H9 (cell line): Measurements from ENCODE around the gene RAB5IF. TPM values are rescaled to one million over a fixed set of nuclear protein-coding genes. Genes with fewer than 3 reads are reported as not detected.

Experiments
- DNase-seq: peaks from one replicate; pipeline ENCODE4 v3.0.0-alpha.2; 2017
- H2AFZ ChIP-seq: one replicate; pipeline ENCODE4 v1.6.1; 2013; ENCODE audit warnings: mild to moderate bottlenecking, low read length, control low read depth, moderate library complexity
- H2AK5ac ChIP-seq: 2 replicates; pipeline ENCODE4 v1.6.1; 2013; ENCODE audit warnings: low read length, control low read depth, mixed read lengths; ENCODE audit not compliant: insufficient read length
- H2BK120ac ChIP-seq: one replicate; pipeline ENCODE4 v1.6.1; 2013; ENCODE audit warnings: low read depth, mild to moderate bottlenecking, low read length, control low read depth, inconsistent platforms; ENCODE audit not compliant: poor library complexity, severe bottlenecking
- H2BK12ac ChIP-seq: 2 replicates; pipeline ENCODE4 v1.6.1; 2013; ENCODE audit warnings: low read length, control low read depth, mixed read lengths, low read depth; ENCODE audit not compliant: insufficient read length
- H2BK15ac ChIP-seq: 2 replicates; pipeline ENCODE4 v1.6.1; 2013; ENCODE audit warnings: low read depth, low read length, control low read depth
- H2BK20ac ChIP-seq: one replicate; pipeline ENCODE4 v1.6.1; 2013; ENCODE audit warnings: low read depth, mild to moderate bottlenecking, low read length, control low read depth, inconsistent platforms; ENCODE audit not compliant: poor library complexity, severe bottlenecking
- H2BK5ac ChIP-seq: 2 replicates; pipeline ENCODE4 v1.6.1; 2013; ENCODE audit warnings: low read length, control low read depth, mixed read lengths; ENCODE audit not compliant: insufficient read length
- H3K14ac ChIP-seq: 2 replicates; pipeline ENCODE4 v1.6.1; 2013; ENCODE audit warnings: low read length, control low read depth; ENCODE audit not compliant: insufficient read depth
- H3K18ac ChIP-seq: 2 replicates; pipeline ENCODE4 v1.6.1; 2013; ENCODE audit warnings: low read depth, mild to moderate bottlenecking, mixed read lengths, low read length, control low read depth; ENCODE audit not compliant: insufficient read length
- H3K23ac ChIP-seq: 2 replicates; pipeline ENCODE4 v1.6.1; 2013; ENCODE audit warnings: low read length, control low read depth, mixed read lengths, low read depth; ENCODE audit not compliant: insufficient read length
- H3K23me2 ChIP-seq: 2 replicates; pipeline ENCODE4 v1.6.1; 2013; ENCODE audit warnings: low read depth, mild to moderate bottlenecking, mixed read lengths, low read length, control low read depth; ENCODE audit not compliant: insufficient read length, poor library complexity, severe bottlenecking
- H3K27ac ChIP-seq: 2 replicates; pipeline ENCODE4 v1.5.1; 2013; ENCODE audit warnings: low read length, control low read depth, mixed read lengths, low read depth; ENCODE audit not compliant: insufficient read length
- H3K27me3 ChIP-seq: 2 replicates; pipeline ENCODE4 v1.6.1; 2013; ENCODE audit warnings: low read length, control low read depth, inconsistent platforms; ENCODE audit not compliant: insufficient read depth
- H3K4ac ChIP-seq: 2 replicates; pipeline ENCODE4 v1.6.1; 2013; ENCODE audit warnings: low read depth, mild to moderate bottlenecking, control low read depth, inconsistent platforms, low read length, moderate library complexity
- H3K4me1 ChIP-seq: 2 replicates; pipeline ENCODE4 v1.6.1; 2013; ENCODE audit warnings: low read length, control low read depth, inconsistent platforms; ENCODE audit not compliant: insufficient read depth
- H3K4me2 ChIP-seq: 2 replicates; pipeline ENCODE4 v1.6.1; 2013; ENCODE audit warnings: low read length, control low read depth, mixed read lengths; ENCODE audit not compliant: insufficient read length, insufficient read depth
- H3K56ac ChIP-seq: 2 replicates; pipeline ENCODE4 v1.6.1; 2013; ENCODE audit warnings: low read depth, mild to moderate bottlenecking, mixed read lengths, low read length, control low read depth; ENCODE audit not compliant: insufficient read length
- H3K79me1 ChIP-seq: 2 replicates; pipeline ENCODE4 v1.6.1; 2013; ENCODE audit warnings: low read depth, mild to moderate bottlenecking, moderate library complexity, low read length, control low read depth, inconsistent platforms; ENCODE audit not compliant: insufficient read depth, poor library complexity, severe bottlenecking
- H3K79me2 ChIP-seq: 2 replicates; pipeline ENCODE4 v1.6.1; 2013; ENCODE audit warnings: low read length, control low read depth, inconsistent platforms; ENCODE audit not compliant: insufficient read depth
- H3K9ac ChIP-seq: 2 replicates; pipeline ENCODE4 v1.6.1; 2013; ENCODE audit warnings: low read length, control low read depth, mixed read lengths; ENCODE audit not compliant: insufficient read length; ENCODE audit errors: extremely low read depth
- H3K9me3 ChIP-seq: one replicate; pipeline ENCODE4 v1.6.1; 2013; ENCODE audit warnings: low read depth, low read length, inconsistent platforms; ENCODE audit not compliant: control insufficient read depth
- H3T11ph ChIP-seq: one replicate; pipeline ENCODE4 v1.6.1; 2013; ENCODE audit warnings: mild to moderate bottlenecking, low read length, control low read depth, inconsistent platforms
- H4K20me1 ChIP-seq: one replicate; pipeline ENCODE4 v1.6.1; 2013; ENCODE audit not compliant: control insufficient read depth, insufficient read length, insufficient read depth
- H4K5ac ChIP-seq: 2 replicates; pipeline ENCODE4 v1.6.1; 2013; ENCODE audit warnings: low read depth, mild to moderate bottlenecking, mixed read lengths, low read length, control low read depth; ENCODE audit not compliant: insufficient read length
- H4K8ac ChIP-seq: replicated peaks from 2 replicates; pipeline ENCODE4 v1.6.1; 2013; ENCODE audit warnings: low read length, control low read depth, mixed read lengths, low read depth; ENCODE audit not compliant: insufficient read length
- H4K91ac ChIP-seq: 2 replicates; pipeline ENCODE4 v1.6.1; 2013; ENCODE audit warnings: low read depth, mild to moderate bottlenecking, moderate library complexity, mixed read lengths, low read length, control low read depth; ENCODE audit not compliant: insufficient read length
- H3K27ac Mint-ChIP-seq, 3 experiments: 2 replicates in 2 of 3; 3 replicates in 1 of 3; pipeline ENCODE4 v1.8.0; 2020 to 2021; ENCODE audit warnings: mixed read lengths in 3 of 3, mild to moderate bottlenecking in 1 of 3, moderate library complexity in 1 of 3
- H3K27me3 Mint-ChIP-seq: 2 replicates; pipeline ENCODE4 v1.8.0; 2021; ENCODE audit warnings: low read depth, mild to moderate bottlenecking, moderate library complexity, mixed read lengths
- H3K36me3 Mint-ChIP-seq, 3 experiments: 2 replicates in 2 of 3; 3 replicates in 1 of 3; pipeline ENCODE4 v1.8.0; 2020 to 2021; ENCODE audit warnings: low read depth in 3 of 3, mixed read lengths in 3 of 3; ENCODE audit not compliant: insufficient read depth in 1 of 3
- H3K4me1 Mint-ChIP-seq, 2 experiments: 2 replicates each; pipeline ENCODE4 v1.8.0; 2020; ENCODE audit warnings: mixed read lengths in 2 of 2
- H3K4me3 Mint-ChIP-seq, 2 experiments: 2 replicates in 1 of 2; 3 replicates in 1 of 2; pipeline ENCODE4 v1.8.0; 2020 to 2021; ENCODE audit warnings: mild to moderate bottlenecking in 2 of 2, mixed read lengths in 2 of 2, moderate library complexity in 1 of 2
- H3K9me3 Mint-ChIP-seq, 2 experiments: 2 replicates in 1 of 2; 3 replicates in 1 of 2; pipeline ENCODE4 v1.8.0; 2020; ENCODE audit warnings: mild to moderate bottlenecking in 2 of 2, mixed read lengths in 2 of 2, moderate library complexity in 1 of 2
- WGBS: extraction: QIAGEN DNeasy Blood & Tissue Kit; methylation state at CpG from one replicate; pipeline ENCODE4 v1.1.7; 2013; ENCODE audit warnings: missing lambda C conversion rate, low lambda C conversion rate, mixed read lengths; ENCODE audit not compliant: insufficient read length; ENCODE audit errors: extremely low coverage; 5-methylcytosine and 5-hydroxymethylcytosine counted together
- total RNA-seq: library from RNA; stranded (reverse); gene quantifications from 2 replicates; pipeline ENCODE4 v1.2.1, GENCODE V29; 2021
- TF ChIP-seq, protein P1 (sequence below): fragments of 200-600 bp; sonication (generic); conservative IDR thresholded peaks from 3 replicates; pipeline ENCODE4 v1.8.0; 2021; ENCODE audit warnings: antibody characterized with exemption, mild to moderate bottlenecking

The RAB5IF gene
- total RNA-seq, 1 experiment from 2014 or later, result 96.5 TPM

DNA sequence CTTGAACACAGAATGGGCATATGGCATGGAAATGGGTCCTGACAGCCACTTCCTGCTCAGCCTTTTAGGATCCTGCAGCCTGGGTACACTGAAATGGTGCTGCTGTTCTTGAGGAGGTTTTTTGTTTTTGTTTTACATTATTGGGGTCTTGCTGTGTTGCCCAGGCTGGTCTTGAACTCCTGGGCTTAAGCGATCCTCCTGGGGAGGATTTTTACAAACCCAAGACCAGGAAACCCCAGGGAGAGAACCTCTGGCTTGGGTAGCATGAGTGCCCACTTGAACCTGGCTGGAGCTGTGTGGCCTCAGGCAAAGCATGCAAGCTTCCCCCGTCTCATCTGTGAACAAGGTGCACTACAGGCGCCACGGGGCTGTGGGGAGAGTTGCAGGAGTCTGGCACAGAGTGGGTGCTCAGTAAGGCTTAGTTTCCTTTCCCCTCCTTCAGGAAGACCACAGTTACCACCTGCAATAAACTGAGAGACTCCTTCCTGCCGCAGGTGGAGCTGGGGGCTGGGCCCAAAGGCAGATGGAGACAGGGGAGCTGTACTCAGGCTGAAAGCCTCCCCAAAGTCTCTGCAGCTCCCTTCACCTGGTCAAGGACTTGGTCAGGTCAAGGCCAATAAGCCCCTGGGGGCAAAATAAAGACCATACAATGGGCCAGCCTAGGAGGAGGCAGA is 38.6 kb downstream of the RAB5IF start:
- Histone ChIP-seq H3K4ac (no peak overlapping the region), H3K27ac (no peak overlapping the region), H3K9ac (no peak overlapping the region), H4K8ac (no peak overlapping the region), H3K27me3 (no peaks in the 10 kb centered on the region), H2BK15ac (no peak overlapping the region), H3K14ac (no peak overlapping the region), H3K79me1 (no peaks in the 10 kb centered on the region), H3K9me3 (no peaks in the 10 kb centered on the region), H2BK20ac (no peak overlapping the region), H3K79me2 (no peaks in the 10 kb centered on the region), H4K91ac (no peak overlapping the region), H4K20me1 (no peaks in the 10 kb centered on the region), H3K4me2 (no peak overlapping the region), H2BK5ac (no peak overlapping the region), H3T11ph (no peak overlapping the region), H2BK12ac (no peak overlapping the region), H3K56ac (no peak overlapping the region), H2AFZ (no peak overlapping the region), H3K23me2 (no peaks in the 10 kb centered on the region), H3K18ac (no peak overlapping the region), H4K5ac (no peak overlapping the region), H2BK120ac (no peak overlapping the region), H3K4me1 (peaks cover 8% of the 10 kb centered on the region; the same call in 1 of the 2 replicates), H3K23ac (no peak overlapping the region), H2AK5ac (no peak overlapping the region)
- Mint-ChIP-seq H3K4me1 (peaks cover 33% of the 10 kb centered on the region in 2 experiments), H3K9me3 (no peaks in the 10 kb centered on the region), H3K27ac (no peak overlapping the region), H3K27me3 (no peaks in the 10 kb centered on the region; the same call in 1 of the 2 replicates), H3K4me3 (no peak overlapping the region), H3K36me3 (no peaks in the 10 kb centered on the region)
- no peak for DNase-seq
- TF ChIP-seq, protein P1, sequence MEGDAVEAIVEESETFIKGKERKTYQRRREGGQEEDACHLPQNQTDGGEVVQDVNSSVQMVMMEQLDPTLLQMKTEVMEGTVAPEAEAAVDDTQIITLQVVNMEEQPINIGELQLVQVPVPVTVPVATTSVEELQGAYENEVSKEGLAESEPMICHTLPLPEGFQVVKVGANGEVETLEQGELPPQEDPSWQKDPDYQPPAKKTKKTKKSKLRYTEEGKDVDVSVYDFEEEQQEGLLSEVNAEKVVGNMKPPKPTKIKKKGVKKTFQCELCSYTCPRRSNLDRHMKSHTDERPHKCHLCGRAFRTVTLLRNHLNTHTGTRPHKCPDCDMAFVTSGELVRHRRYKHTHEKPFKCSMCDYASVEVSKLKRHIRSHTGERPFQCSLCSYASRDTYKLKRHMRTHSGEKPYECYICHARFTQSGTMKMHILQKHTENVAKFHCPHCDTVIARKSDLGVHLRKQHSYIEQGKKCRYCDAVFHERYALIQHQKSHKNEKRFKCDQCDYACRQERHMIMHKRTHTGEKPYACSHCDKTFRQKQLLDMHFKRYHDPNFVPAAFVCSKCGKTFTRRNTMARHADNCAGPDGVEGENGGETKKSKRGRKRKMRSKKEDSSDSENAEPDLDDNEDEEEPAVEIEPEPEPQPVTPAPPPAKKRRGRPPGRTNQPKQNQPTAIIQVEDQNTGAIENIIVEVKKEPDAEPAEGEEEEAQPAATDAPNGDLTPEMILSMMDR, result no peak
- WGBS, result no CpG with 5 or more reads among the region's 5 CpGs
